Measurements from ENCODE around the gene PCCA. TPM values are rescaled to one million over a fixed set of nuclear protein-coding genes. Genes with fewer than 3 reads are reported as not detected.
"Not testable (repeated sequence)": the region's sequence is repeated elsewhere in the genome, so short reads cannot be mapped to it uniquely, and the experiment has no call there.

Gene PCCA
- total RNA-seq, 2 experiments from 2014 or later: 11.7 to 12.2 TPM

- Mint-ChIP-seq H3K4me3 (no peak overlapping the region), H3K36me3 (ENCODE audit: low read depth) (no peaks in the 10 kb centered on the region), H3K4me1 (peaks cover 10% of the 10 kb centered on the region), H3K27ac (no peak overlapping the region), H3K27me3 (no peaks in the 10 kb centered on the region), H3K9me3 (no peaks in the 10 kb centered on the region)
- no peak for DNase-seq
- POLR2A ChIA-PET: no interaction called here
- CTCF ChIA-PET: no interaction called here
Measured at GRCh38 chr13:100363874-100364273, 275.0 kb downstream of the PCCA start.

DNA sequence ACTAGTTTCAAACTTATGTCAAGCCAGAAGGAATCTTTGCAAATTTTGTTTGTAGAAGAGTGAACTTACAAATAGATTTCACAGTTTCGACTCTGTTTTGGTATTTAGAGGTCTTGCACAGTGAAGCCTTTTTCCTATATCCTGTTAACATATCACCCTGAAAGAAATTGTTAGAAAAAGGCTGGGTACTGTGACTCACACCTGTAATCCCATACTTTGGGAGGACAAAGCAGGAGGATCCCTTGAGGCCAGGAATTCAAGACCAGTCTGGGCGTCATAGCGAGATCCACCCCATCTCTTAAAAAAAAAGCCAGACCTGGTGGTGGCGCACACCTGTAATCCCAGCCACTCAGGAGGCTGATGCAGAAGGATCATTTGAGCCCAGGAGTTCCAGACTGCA is 275.7 kb downstream of the PCCA start:
- POLR2A ChIA-PET: no interaction called here
- Mint-ChIP-seq H3K9me3 (no peaks in the 10 kb centered on the region), H3K36me3 (ENCODE audit: low read depth) (no peaks in the 10 kb centered on the region), H3K4me3 (no peak overlapping the region), H3K27me3 (no peaks in the 10 kb centered on the region), H3K27ac (no peak overlapping the region), H3K4me1 (peaks cover 15% of the 10 kb centered on the region)
- no peak for DNase-seq
- CTCF ChIA-PET: no interaction called here

DNA sequence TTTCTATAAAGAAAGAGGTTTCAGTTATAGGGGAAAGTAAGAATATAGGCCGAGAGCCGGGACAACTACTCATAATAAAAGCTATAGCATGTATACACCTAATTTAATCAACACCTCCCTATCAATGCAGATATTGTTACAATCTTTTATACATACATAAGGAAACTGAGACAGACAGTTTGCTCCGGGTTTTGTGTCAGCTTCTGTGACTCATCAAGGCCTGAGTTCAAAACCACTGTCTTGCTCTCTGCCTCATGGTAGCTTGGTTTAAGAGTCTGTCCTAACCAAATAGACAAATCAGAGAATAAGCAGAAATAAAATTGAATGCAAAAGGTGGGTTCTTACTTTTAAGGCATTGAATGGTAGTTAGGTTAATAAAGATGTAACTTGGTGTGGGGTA is 276.8 kb downstream of the PCCA start:
- no peak for DNase-seq
- Mint-ChIP-seq H3K27ac (no peak overlapping the region), H3K27me3 (no peaks in the 10 kb centered on the region), H3K9me3 (no peaks in the 10 kb centered on the region), H3K4me1 (peaks cover 23% of the 10 kb centered on the region), H3K36me3 (ENCODE audit: low read depth) (peaks cover 3% of the 10 kb centered on the region), H3K4me3 (no peak overlapping the region)
- POLR2A ChIA-PET: no interaction called here
- CTCF ChIA-PET: no interaction called here

DNA sequence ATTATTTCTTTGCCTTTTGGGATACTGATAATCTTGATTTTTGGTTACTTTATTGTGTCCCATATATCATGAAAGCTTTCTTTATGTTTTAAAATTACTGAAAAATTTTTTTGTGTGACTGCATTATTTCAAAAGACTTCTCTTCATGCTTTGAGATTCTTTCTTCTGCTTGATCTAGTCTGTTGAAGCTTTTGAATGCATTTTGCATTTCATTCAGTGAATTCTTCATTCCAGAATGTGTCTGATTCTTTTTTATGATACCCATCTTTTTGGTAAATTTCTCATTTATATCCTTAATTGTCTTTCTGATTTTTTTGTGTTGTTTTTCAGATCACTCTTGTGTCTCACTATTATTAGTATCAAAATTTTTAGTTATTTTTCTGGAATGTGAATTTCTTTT is 289.6 kb downstream of the PCCA start:
- no peaks in the 10 kb centered on the region for H3K4me1 Mint-ChIP-seq
- no peak overlapping the region for H3K27ac Mint-ChIP-seq
- CTCF ChIA-PET: no interaction called here
- DNase-seq: no peak
- POLR2A ChIA-PET: no interaction called here
- no peaks in the 10 kb centered on the region for H3K27me3 Mint-ChIP-seq
- H3K36me3 Mint-ChIP-seq (ENCODE audit: low read depth): peaks cover 20% of the 10 kb centered on the region
- peaks cover 23% of the 10 kb centered on the region for H3K9me3 Mint-ChIP-seq
- H3K4me3 Mint-ChIP-seq: no peak overlapping the region

- Mint-ChIP-seq H3K27me3 (no peaks in the 10 kb centered on the region), H3K27ac (no peak overlapping the region), H3K4me1 (no peaks in the 10 kb centered on the region), H3K4me3 (no peak overlapping the region), H3K36me3 (ENCODE audit: low read depth) (peaks cover 14% of the 10 kb centered on the region), H3K9me3 (peaks cover 18% of the 10 kb centered on the region)
- CTCF ChIA-PET: interaction anchor here (1.0 kb wide), 1 partner anchor 133 kb away, joined by 3 read pairs; no protein-coding TSS in a partner anchor
- POLR2A ChIA-PET: no interaction called here
- DNase-seq: no peak
Measured at GRCh38 chr13:100381595-100382224, 292.8 kb downstream of the PCCA start.

DNA sequence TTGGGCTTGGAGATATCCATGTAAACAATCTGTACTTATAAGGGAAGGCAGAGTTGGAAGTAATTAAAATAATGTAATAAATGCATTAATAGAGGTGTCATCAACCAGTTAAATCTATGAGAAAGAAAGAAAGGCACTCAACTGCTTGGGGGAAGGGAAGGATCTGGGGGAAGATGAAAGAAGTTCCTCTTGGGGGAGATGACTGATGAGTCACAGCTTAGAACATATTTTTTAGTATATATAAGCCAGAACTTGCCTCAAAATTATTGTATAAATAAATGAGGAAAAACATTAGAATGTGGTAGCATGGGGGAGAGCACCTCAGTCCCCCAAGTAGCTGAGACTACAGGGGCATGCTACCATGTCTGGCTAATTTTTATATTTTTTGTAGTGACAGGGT is 293.9 kb downstream of the PCCA start:
- H3K4me3 Mint-ChIP-seq: no peak overlapping the region
- POLR2A ChIA-PET: no interaction called here
- H3K27me3 Mint-ChIP-seq: no peaks in the 10 kb centered on the region
- H3K9me3 Mint-ChIP-seq: peaks cover 12% of the 10 kb centered on the region
- no peak for DNase-seq
- CTCF ChIA-PET: no interaction called here
- H3K27ac Mint-ChIP-seq: no peak overlapping the region
- no peaks in the 10 kb centered on the region for H3K4me1 Mint-ChIP-seq
- H3K36me3 Mint-ChIP-seq (ENCODE audit: low read depth): peaks cover 9% of the 10 kb centered on the region

DNA sequence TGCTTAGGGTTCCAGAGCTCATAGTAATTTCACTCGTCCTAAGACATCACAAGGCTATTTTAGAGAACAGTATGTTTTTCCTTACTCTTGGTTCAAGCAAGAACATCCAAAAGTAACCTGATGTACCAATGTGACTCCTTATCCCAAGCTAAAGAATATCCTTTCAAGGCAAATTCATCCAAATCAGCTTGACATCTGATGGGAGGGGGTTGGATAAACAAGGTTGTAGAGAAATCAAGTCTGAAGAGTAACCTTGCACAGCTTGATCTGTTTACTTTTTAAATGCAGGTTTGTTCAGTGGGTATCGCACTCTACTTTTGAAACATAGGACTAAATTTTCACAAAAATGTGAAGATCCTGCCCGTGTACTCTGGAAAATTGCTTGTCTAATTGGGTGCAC is 298.5 kb downstream of the PCCA start:
- H3K27me3 Mint-ChIP-seq: no peaks in the 10 kb centered on the region
- H3K9me3 Mint-ChIP-seq: no peaks in the 10 kb centered on the region
- ChIA-PET CTCF (no interaction called here), POLR2A (interaction anchor here (1.1 kb wide), 1 partner anchor 17 kb away, joined by 3 read pairs; no protein-coding TSS in a partner anchor)
- H3K4me1 Mint-ChIP-seq: peaks cover 5% of the 10 kb centered on the region
- no peak overlapping the region for H3K4me3 Mint-ChIP-seq
- no peak for DNase-seq
- H3K27ac Mint-ChIP-seq: no peak overlapping the region
- no peaks in the 10 kb centered on the region for H3K36me3 Mint-ChIP-seq (ENCODE audit: low read depth)

DNA sequence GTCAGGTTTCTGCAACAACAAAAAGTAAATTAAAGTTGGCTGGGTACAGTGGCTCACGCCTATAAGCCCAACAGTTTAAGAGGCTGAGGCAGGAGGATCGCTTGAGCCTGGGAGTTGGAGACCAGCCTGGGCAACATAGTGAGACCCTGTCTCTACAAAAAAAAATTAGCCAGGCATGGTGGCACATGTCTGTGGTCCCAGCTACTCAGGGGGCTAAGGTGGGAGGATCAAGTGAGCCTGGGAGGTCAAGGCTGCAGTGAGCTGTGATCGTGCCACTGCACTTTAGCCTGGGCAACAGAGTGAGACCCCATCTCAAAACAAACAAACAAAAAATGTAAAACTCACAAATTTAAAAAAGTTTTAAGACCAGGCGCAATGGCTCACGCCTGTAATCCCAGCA is 299.3 kb downstream of the PCCA start:
- H3K27me3 Mint-ChIP-seq; H3K9me3 Mint-ChIP-seq; POLR2A ChIA-PET; H3K36me3 Mint-ChIP-seq (ENCODE audit: low read depth); H3K27ac Mint-ChIP-seq; H3K4me3 Mint-ChIP-seq; CTCF ChIA-PET; DNase-seq: not testable (repeated sequence)
- peaks cover 12% of the 10 kb centered on the region for H3K4me1 Mint-ChIP-seq

DNA sequence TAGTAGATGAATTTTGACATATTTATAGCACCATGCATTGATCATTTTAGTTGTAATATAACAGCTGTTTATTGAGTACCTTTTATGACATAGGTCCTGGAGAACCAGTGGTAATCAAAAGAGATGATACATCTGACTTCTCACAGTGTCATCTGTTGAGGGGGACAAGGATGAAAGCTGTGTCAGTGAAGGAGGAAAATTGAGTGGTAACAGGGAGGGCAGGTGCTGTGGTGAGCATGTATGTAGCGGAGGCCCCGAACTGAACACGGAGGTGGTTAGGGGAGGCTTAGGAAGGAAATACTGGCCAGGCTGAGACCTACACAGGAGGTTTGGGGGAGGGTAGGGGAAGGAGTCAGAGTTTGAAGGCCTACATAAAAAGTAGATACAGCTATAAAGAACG is 300.0 kb downstream of the PCCA start:
- Mint-ChIP-seq H3K27me3 (no peaks in the 10 kb centered on the region), H3K27ac (no peak overlapping the region), H3K9me3 (no peaks in the 10 kb centered on the region), H3K4me3 (no peak overlapping the region), H3K4me1 (peaks cover 20% of the 10 kb centered on the region), H3K36me3 (ENCODE audit: low read depth) (no peaks in the 10 kb centered on the region)
- ChIA-PET CTCF (no interaction called here), POLR2A (no interaction called here)
- DNase-seq: no peak

DNA sequence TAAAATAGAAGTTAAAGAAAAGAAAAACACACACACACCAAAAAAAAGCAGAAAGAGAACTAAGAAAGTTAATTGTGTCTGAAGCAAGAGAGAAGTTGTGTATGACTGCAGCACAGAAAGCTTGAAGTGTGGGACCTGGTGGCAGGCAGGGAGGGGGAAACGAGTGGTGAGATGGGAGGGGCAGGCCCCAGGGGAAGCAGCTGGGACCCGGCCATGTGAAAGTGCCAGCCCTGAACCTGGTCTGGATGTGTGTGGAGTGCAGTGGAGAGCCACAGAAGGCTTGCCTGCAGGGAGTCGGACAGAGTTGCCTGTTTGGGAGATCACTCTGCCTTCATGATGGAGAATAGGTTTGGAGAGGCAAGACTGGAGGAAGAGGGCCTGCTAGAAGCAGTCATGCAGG is 300.7 kb downstream of the PCCA start:
- Mint-ChIP-seq H3K4me3 (no peak overlapping the region), H3K27me3 (no peaks in the 10 kb centered on the region), H3K4me1 (peaks cover 26% of the 10 kb centered on the region), H3K9me3 (no peaks in the 10 kb centered on the region), H3K27ac (no peak overlapping the region), H3K36me3 (ENCODE audit: low read depth) (no peaks in the 10 kb centered on the region)
- CTCF ChIA-PET: no interaction called here
- POLR2A ChIA-PET: no interaction called here
- no peak for DNase-seq

DNA sequence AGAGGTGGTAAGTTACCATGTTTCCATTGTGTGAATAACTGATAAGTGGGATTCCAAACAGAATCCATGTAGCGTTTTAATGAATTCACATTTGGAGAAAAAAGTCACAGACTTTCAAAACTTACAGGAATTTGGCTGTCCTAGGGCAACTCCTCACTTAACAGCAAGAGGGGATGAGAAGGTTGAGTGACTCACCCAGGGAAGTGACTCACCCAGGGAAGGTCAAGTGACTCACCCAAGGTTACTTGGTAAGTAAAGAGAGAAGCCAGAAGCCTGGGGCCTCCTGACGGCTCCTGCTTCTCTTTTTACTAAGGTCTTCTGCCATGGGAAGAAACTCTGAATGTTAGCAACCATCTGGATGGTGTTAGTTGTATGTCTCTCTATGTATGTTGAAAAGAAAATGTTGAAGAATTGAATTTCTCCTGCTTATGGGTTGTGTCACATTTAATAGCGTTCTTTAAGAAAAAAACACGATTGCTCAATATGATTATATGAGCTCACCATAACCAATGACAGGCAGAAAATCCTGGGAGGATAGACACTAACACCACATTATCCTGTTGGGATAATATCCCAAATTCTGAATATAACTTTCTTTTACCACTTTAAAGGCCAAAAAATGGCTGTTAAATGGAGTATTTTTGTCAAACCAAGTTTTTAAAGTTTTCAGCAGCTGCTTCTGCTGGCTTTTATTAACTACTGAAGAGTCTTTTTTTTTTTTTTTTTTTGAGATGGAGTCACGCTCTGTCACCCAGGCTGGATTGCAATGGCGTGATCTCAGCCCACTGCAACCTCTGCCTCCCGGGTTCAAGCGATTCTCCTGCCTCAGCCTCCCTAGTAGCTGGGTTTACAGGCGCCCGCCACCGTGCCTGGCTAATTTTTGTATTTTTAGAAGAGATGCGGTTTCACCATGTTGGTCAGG is 304.1 kb downstream of the PCCA start:
- Mint-ChIP-seq H3K4me3 (no peak overlapping the region), H3K9me3 (no peaks in the 10 kb centered on the region), H3K27me3 (no peaks in the 10 kb centered on the region), H3K4me1 (peaks cover 35% of the 10 kb centered on the region), H3K36me3 (ENCODE audit: low read depth) (peaks cover 5% of the 10 kb centered on the region), H3K27ac (peak overlapping the region; percentile 81)
- peak; percentile 76 for DNase-seq
- POLR2A ChIA-PET: interaction anchor here (0.5 to 1.7 kb wide), 2 partner anchors 41 to 736 kb away, joined by 4 to 5 read pairs; no protein-coding TSS in a partner anchor
- CTCF ChIA-PET: interaction anchor here (0.7 to 1.7 kb wide), 2 partner anchors 742 to 891 kb away, joined by 3 read pairs; no protein-coding TSS in a partner anchor

DNA sequence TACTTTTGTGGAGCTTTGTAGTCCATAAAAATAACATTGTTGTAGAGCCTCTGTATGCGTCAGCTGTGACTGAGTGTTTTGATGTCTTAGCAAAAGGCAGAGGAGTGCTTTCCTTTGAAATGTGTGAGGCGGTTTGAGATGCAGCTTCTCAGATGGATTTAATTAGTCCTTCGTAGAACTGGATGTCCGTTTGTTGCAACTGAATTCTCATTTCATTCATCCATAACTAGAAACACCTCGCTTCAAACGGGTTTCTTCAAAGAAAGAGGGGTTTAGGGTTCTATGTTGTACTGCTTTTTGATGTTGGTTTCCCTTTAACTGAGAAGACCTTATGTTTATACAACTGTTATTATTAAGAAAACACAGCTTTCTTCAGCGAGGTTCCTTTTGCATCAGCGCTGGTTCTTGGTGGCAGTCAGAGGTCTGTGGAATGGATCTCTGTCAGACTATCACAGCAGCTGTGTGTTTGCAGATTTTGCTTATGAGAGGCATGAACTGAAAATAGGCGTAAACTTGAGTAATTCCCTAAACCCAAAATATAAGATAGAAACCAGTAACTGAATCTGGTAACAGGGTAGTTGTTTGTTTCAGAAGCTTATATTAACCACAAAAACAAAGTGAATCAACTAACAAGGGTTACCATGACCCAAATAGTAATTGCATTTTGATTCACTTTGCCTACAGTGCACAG is 305.3 kb downstream of the PCCA start:
- POLR2A ChIA-PET: interaction anchor here (1.0 to 1.7 kb wide), 5 partner anchors 8 to 113 kb away, joined by 3 to 5 read pairs (median 3); no protein-coding TSS in a partner anchor
- Mint-ChIP-seq H3K36me3 (ENCODE audit: low read depth) (peaks cover 5% of the 10 kb centered on the region), H3K9me3 (no peaks in the 10 kb centered on the region), H3K4me1 (peaks cover 35% of the 10 kb centered on the region), H3K27me3 (no peaks in the 10 kb centered on the region), H3K27ac (peak overlapping the region; percentile 81), H3K4me3 (peak overlapping the region; percentile 28)
- DNase-seq: peak; percentile 26
- CTCF ChIA-PET: interaction anchor here (0.8 to 1.7 kb wide), 3 partner anchors 121 to 892 kb away, joined by 3 to 4 read pairs (median 3); no protein-coding TSS in a partner anchor

GRCh38 chr13:100395698-100396373 is 306.9 kb downstream of the PCCA start:
- Mint-ChIP-seq H3K9me3 (peaks cover 6% of the 10 kb centered on the region), H3K4me1 (peaks cover 35% of the 10 kb centered on the region), H3K27me3 (no peaks in the 10 kb centered on the region), H3K27ac (no peak overlapping the region), H3K4me3 (no peak overlapping the region), H3K36me3 (ENCODE audit: low read depth) (peaks cover 11% of the 10 kb centered on the region)
- CTCF ChIA-PET: no interaction called here
- DNase-seq: no peak
- POLR2A ChIA-PET: no interaction called here
